ENCODE measurements around the gene ATAD3B. TPM values are rescaled to one million over a fixed set of nuclear protein-coding genes. Genes with fewer than 3 reads are reported as not detected.

ATAD3B gene
- total and polyA plus RNA-seq, 12 donors: 5.3 to 33.3 (median 7.1) TPM

DNA sequence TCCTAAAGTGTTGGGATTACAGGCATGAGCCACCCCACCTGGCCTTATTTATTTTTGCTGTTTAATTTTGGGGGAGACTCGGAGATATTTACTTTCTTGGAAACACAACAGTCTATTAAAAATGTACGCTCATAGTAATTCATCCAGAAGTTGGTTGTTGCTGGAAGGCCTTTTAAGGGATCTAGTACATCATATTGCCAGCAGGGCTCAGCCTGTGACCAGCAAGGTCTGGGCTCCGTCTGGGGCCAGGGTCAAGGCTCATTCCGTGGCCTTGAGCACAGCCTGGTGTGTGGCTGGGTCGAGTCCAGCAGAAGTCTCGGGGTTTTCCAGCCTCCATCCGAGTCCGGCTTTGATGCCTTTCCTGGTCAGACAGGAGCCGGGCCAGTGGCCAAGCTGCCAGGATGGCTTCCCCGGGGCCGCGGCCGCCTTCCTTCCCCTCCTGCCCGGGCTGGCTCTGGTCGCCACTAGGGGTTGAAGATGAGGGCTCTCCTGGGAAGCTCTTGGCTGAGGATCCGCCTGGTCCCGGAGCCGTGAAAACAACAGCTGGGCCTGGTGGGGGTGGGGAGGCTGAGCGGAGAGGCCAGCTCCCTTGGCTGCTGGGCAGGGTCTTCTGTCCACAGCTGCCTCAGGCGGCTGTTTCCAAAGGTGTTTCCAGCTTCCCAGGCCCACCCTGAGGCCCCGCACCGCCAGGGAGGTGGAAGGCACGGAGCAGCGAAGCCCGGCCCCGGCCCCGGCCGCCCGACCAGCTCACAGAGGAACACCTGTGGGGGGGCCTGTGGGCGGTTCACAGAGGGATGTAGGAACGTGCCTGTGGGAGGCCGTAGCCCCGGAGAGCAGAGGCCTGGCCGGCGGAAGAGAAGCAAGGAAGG, 41.2 kb upstream of the ATAD3B start:
- Histone ChIP-seq H3K4me1 (peaks cover 44 to 72% (median 65%) of the 10 kb centered on the region in 9 donors), H3K4me3 (peak overlapping the region in 6 of 10 donors; percentile 8 to 24 (median 18)), H3K27ac (peak overlapping the region; percentile 79 to 98 (median 92)), H3K27me3 (peaks cover 0 to 51% (median 11%) of the 10 kb centered on the region in 7 donors), H3K9me3 (no peaks in the 10 kb centered on the region), H3K36me3 (no peaks in the 10 kb centered on the region)
- 16 to 24% methylated on average over 35 of the region's 35 CpGs for WGBS, 2 donors
- ATAC-seq (peak; percentile 32 to 52 (median 46)), DNase-seq (peak; percentile 85 to 89)
- intact Hi-C loops (cut with DNase I): loop anchor here in 1 of 10 donors (10.0 kb wide), 1 partner anchor 74 kb away; no protein-coding TSS in a partner anchor
- TF ChIP-seq, protein P1, sequence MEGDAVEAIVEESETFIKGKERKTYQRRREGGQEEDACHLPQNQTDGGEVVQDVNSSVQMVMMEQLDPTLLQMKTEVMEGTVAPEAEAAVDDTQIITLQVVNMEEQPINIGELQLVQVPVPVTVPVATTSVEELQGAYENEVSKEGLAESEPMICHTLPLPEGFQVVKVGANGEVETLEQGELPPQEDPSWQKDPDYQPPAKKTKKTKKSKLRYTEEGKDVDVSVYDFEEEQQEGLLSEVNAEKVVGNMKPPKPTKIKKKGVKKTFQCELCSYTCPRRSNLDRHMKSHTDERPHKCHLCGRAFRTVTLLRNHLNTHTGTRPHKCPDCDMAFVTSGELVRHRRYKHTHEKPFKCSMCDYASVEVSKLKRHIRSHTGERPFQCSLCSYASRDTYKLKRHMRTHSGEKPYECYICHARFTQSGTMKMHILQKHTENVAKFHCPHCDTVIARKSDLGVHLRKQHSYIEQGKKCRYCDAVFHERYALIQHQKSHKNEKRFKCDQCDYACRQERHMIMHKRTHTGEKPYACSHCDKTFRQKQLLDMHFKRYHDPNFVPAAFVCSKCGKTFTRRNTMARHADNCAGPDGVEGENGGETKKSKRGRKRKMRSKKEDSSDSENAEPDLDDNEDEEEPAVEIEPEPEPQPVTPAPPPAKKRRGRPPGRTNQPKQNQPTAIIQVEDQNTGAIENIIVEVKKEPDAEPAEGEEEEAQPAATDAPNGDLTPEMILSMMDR (IDR thresholded peaks at IDR 0.05): peak in 8 of 9 donors; percentile 4 to 52 (median 26)

DNA sequence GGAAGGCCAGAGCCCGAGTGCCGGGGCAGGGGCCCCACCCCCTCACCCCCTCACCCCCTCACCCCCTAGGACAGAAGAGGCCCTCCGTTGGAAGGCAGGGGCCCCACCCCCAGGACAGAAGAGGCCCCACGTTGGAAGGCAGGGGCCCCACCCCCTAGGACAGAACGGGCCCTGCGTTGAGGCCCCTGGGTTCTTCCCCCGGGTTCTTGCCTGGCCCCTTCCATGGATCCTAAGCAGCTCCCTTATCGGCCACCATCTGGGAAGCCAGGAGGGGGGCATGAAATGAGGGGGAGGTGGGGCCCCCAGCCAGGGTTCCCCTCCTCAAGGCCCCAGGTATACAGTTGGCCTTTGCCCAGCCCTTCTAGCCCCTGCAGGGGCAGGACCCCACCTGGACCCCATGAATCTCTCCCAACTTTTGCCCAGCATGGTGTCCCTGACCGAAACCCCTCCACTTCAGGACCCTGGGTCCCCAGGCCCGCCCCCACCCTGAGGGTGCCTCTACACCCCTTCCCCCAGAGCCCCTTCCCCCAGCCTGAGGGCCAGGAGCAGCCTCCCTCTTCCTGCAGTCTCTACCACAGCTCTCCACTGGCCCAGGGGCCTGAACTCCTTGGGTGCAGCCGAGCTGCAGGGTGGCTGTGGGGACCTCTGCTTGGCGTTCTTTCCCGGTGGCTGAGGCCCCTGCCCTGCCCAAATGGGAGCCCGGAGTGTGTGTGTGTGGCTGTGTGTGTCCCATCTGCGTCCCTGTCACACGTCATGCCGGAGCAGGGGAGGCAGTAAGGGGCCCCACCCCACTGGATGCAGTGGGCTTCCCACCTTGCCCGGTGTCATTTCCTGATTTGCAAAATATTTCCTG, 40.3 kb upstream of the ATAD3B start:
- peak in 4 of 8 donors; percentile 1 to 13 (median 2) for ATAC-seq
- peak overlapping the region in 4 of 10 donors; percentile 8 to 19 (median 14) for H3K4me3 ChIP-seq
- WGBS, 2 donors: 46 to 48% methylated on average over 18 of the region's 18 CpGs

DNA sequence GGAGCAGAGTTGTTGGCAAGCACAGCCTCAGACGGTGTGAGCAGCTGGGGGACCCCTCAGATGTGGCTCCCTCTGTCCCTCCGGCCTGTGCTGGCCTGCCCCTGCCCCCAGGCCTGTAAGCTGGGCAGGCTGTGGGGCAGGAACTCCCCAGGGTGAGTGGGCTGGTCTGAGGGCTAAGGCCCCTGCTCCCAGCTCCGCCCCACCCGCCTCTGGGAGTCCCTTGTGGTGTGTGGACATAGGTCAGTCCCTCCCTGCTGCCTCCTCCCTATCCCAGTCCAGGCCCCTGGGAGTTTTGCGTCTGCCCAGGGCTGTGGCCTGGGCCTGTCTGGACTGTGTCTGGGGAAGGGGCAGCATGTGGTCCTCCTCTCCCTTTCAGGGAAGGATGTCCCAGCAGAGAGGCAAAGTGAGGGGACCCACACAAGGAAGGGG, 39.7 kb upstream of the ATAD3B start:
- peaks cover 53 to 83% (median 74%) of the 10 kb centered on the region in 9 donors for H3K4me1 ChIP-seq
- peak overlapping the region; percentile 79 to 98 (median 92) for H3K27ac ChIP-seq
- no peaks in the 10 kb centered on the region for H3K9me3 ChIP-seq
- no peaks in the 10 kb centered on the region for H3K36me3 ChIP-seq
- DNase-seq: peak; percentile 61 to 82
- peak; percentile 4 to 43 (median 20) for ATAC-seq
- intact Hi-C loops (cut with DNase I): loop anchor here in 1 of 10 donors (10.0 kb wide), 1 partner anchor 73 kb away; no protein-coding TSS in a partner anchor
- TF ChIP-seq, protein P1 (IDR thresholded peaks at IDR 0.05): no peak
- 33 to 41% methylated on average over 5 of the region's 5 CpGs for WGBS, 2 donors
- H3K4me3 ChIP-seq: no peak overlapping the region
- peaks cover 0 to 49% (median 9%) of the 10 kb centered on the region in 7 donors for H3K27me3 ChIP-seq

More for the DNA sequence above, 40.3 kb upstream of the ATAD3B start:
- TF ChIP-seq, protein P1 (IDR thresholded peaks at IDR 0.05): no peak
- peak overlapping the region; percentile 79 to 98 (median 92) for H3K27ac ChIP-seq
- no peaks in the 10 kb centered on the region for H3K9me3 ChIP-seq
- H3K4me1 ChIP-seq: peaks cover 46 to 76% (median 70%) of the 10 kb centered on the region in 9 donors
- intact Hi-C loops (cut with DNase I): loop anchor here in 1 of 10 donors (10.0 kb wide), 1 partner anchor 74 kb away; no protein-coding TSS in a partner anchor
- no peak for DNase-seq
- peaks cover 0 to 49% (median 10%) of the 10 kb centered on the region in 7 donors for H3K27me3 ChIP-seq
- no peaks in the 10 kb centered on the region for H3K36me3 ChIP-seq
